GM18498 (cell line): ENCODE data around the gene TMEM79.

Experiments used
- ATAC-seq: cut with Tn5 transposase; IDR thresholded peaks from one replicate; pipeline ENCODE4 v1.9.1; 2021; ENCODE audit warnings: mild to moderate bottlenecking, moderate library complexity; ENCODE audit not compliant: unreplicated experiment

Gene TMEM79

GRCh38 chr1:156284112-156284511, at the start of gene TMEM79:
TMEM79 (plus strand) TSS chr1:156284325; CDS start chr1:156285227, 902 bp downstream.
- no peak for ATAC-seq

GRCh38 chr1:156236164-156236563, 48.0 kb upstream of the TMEM79 start:
- ATAC-seq, result no peak

DNA sequence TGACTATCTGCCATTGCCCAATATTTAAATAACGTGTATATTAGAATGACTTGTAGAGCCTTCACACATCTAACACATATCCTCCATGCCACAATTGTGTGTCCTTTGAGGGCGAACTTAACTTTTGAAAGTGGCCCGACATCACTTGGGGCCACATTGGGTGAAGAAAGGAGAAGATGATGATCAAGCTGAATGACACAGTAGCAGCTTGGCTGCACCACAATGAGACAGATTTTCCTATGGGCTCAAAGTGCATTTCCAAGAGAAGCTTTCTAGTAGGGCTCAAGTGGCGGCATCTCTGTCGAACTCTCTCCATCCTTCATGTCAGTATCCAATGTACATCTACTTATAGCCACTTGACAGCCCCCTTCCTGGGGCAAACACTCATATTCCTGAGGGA, 45.9 kb upstream of the TMEM79 start:
- ATAC-seq, result no peak

DNA sequence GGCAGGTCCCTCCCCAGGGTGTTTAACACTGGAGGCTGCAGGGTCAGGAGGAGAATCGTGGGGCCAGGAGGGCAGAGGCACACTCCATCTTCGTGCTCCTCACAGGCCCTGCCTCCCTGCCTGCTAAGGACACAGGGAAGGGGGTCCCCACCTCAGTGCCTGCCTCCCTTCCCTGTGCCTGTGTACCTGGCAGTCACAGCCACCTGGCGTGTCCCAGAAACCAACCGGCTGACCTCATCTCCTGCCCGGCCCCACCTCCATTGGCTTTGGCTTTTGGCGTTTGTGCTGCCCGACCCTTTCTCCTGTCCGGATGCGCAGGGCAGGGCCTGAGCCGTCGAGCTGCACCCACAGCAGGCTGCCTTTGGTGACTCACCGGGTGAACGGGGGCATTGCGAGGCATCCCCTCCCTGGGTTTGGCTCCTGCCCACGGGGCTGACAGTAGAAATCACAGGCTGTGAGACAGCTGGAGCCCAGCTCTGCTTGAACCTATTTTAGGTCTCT, 42.8 kb upstream of the TMEM79 start:
- no peak for ATAC-seq

- no peak for ATAC-seq
These were observed 42.2 kb upstream of the TMEM79 start, which contains the start of gene BGLAP for GRCh38 chr1:156241926-156242325. BGLAP (plus strand) TSS chr1:156242184; CDS start chr1:156242232, 48 bp downstream.

DNA sequence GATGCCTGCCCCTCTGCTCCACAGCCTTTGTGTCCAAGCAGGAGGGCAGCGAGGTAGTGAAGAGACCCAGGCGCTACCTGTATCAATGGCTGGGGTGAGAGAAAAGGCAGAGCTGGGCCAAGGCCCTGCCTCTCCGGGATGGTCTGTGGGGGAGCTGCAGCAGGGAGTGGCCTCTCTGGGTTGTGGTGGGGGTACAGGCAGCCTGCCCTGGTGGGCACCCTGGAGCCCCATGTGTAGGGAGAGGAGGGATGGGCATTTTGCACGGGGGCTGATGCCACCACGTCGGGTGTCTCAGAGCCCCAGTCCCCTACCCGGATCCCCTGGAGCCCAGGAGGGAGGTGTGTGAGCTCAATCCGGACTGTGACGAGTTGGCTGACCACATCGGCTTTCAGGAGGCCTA, 41.4 kb upstream of the TMEM79 start:
- no peak for ATAC-seq

GRCh38 chr1:156244126-156244525, 40.0 kb upstream of the TMEM79 start:
- no peak for ATAC-seq

DNA sequence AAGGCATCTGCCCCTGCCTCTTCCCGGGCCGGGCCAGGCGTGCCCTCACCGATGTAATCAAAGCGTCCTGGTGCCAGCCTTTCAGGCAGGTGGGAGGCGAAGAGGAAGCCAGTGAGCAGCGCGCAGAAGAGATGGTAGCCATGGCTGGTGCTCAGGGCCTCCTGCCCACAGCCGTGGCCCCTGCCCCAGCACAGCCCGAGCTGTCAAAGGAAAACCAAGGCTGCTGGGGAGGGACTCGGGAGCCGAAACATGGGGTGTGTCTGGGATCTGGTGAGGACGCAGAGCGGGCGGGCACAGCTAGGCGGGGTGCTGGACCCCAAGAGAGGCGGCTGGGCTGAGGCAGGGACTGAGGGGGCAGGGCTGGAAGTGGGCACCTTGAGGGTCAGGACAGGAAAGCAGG, 39.4 kb upstream of the TMEM79 start:
- ATAC-seq, result no peak

- no peak for ATAC-seq
These were observed 38.5 kb upstream of the TMEM79 start for GRCh38 chr1:156245451-156246232.

DNA sequence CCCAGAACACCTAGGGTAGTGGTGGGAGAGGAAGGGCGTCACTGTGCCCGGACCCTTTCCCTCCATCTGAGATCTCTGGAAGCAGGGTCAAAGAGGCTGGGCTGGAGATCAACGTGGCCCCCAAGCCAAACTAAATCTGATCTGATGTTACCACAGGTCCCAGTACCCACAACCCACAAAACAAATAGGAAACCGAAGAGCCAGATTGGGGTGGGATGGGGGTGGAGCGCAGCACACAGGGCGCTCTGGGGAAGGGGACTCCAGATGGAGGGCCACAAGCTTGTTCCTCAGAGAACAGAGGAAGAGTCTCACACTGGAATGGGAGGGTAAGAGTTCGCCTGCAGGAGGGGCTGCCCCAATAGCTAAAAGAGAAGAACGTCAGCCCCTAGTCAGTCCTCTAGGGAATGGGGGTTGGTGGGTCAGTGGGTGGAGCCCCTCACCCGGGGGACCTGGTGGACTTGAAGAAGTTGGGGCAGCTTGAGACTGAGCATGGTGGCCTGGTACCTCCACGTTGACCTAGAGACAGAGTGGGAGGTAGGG, 37.8 kb upstream of the TMEM79 start:
- ATAC-seq, result no peak

GRCh38 chr1:156246781-156247459, 37.2 kb upstream of the TMEM79 start:
- ATAC-seq, result no peak

DNA sequence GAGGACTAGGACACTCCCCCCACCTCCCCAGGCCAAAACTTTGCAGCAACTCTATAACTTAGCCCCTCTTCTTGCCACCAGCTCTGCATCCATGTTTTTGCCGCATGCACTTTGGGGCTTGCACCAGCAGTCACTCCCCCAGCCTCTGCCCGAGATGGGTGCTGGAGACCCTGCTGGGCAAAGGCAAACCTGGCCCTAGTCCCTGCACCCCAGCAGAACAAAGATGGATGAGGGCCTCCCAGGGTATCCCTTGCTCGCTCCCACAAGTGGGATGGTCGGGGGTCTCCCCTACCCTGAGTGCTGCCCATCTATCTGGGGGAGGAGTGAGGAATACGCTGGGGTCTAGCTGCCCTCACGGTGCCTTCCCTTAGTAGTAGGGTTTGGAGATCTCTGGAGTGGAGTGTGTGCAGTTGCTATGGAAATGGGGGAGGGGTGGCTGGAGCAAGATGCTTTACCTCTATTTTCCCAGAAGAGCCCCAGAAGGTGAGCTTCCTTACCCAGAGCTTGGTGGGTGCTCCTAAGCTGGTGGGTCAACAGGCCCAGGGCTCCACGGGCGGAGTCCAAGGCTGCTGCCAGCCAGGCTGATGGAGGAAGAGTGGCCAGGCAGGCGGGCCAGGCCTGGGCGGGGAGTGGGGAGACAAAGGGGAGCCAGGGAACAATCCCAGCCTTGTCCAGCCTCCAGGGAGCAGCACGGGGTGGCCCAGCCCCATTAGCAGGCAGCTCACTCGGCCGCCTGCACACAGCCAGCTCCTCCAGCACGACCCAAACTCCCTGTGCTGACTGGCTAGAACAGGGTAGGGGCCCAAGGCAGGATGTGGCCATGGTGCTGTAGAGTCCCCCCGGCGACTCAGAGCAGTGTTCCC, 36.4 kb upstream of the TMEM79 start, which contains the start of gene PAQR6:
Gene PAQR6, minus strand, starts transcription at position 597 of the 863 bp plus-strand sequence. CDS start 1,325 bp downstream, outside the sequence.
- no peak for ATAC-seq

GRCh38 chr1:156248323-156248683, 35.8 kb upstream of the TMEM79 start:
- ATAC-seq, result no peak

DNA sequence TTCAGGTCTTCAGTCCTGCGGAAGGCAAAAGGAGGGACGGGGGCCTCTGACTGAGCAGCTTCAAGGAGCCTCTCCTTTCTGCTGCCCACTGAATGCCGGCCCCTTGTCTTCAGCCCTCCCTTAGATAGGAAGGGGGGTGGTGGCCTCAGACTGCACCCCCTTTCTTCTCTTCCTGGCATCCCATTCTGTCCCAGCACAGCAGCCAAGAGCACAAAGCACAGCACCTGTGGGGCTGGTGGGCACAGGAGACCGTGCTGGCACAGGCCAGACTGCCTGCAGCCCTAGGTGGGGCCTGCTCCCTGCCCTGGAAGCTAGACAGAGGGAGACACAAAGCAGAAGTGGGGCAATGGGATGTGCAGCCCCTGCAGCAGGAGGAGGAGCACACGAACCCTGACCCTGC, 34.5 kb upstream of the TMEM79 start:
- ATAC-seq, result no peak

- ATAC-seq, result no peak
These were observed 32.6 kb upstream of the TMEM79 start for GRCh38 chr1:156251527-156251926.

DNA sequence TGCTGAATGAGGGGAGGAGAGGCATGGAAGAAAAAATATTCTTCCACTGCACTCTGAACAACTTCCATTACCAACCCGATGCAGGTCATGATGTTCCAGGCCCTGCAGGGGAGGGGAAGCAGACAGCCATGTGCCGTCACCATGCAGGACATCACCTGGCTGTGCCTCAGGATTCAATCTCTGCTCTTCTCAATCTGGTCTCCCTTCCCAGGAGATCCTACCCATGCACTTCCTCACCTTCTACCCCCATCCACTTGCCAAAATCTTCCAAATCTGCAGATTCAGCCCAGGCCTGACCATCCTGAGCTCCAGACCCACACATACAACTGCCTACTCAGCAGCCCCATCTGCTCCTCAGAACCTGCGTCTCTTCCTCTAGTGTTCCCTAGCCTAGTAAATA, 30.5 kb upstream of the TMEM79 start:
- no peak for ATAC-seq

DNA sequence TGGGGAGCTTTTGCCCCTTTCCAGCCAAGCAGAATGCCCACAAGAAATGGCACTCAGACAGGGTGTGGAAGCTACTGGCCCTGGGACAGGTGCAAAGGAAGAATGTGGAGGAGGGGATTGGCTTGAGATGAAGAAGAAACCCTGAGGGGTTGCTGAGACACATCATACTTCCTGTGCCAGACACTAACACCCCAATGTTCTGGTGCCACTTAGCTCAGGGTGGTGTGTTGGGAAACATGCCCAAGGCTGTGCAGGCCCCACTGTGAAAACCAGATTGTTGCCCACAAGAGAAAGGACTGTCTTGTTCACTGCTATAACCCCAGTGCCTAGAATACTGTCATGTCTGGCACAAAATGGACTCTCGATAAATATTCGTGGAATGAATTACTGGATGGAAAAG, 26.4 kb upstream of the TMEM79 start:
- ATAC-seq, result no peak

GRCh38 chr1:156258859-156259258, 25.3 kb upstream of the TMEM79 start:
- no peak for ATAC-seq

GRCh38 chr1:156259805-156260204, 24.3 kb upstream of the TMEM79 start:
- ATAC-seq, result no peak

DNA sequence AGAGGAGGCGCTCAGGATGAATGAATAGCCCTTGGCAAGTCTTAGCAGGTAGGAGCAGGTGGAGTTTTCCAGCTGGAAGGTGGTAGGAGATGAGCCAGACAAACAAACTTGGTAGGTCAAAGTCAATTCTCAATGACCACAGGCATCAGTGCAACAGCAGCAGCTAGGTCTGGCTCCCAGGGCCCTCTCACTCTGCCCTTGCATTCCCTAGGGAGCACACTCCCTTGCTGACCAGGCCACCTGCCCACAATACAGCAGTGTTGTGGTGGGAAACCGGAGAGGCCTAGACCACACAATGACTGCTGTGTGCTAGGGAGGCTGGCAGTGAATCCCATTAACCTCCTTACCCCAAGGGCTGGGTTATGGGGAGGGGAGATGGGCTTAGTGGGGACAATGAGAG, 23.2 kb upstream of the TMEM79 start:
- ATAC-seq, result no peak
